ENCODE results near the gene CCDC174.

Gene CCDC174

DNA sequence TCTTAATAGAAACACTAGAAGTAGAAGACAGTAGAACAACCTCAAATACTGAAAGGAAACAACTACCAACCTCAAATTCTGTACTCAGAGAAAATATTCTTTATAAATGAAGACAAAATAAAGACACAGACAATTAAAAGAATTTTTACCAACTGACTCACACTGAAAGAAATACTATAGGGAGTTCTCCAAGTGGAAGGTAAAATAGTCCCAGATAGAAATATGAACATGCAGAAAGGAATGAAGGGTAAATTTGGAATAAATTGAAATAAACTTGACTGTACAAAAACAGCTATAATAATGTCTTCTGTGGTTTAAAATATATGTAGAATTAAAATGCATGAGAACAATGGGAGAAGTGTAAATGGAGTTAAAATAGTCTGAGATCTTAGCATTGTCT is 36.7 kb upstream of the CCDC174 start (continued):
- TF ChIP-seq ZXDB (tag by site-specific recombination; IDR thresholded peaks at IDR 0.05) (no peak), GLI2 (tag by site-specific recombination; IDR thresholded peaks at IDR 0.05; ENCODE audit: borderline replicate concordance, low read depth) (no peak)
- TF ChIP-seq, protein P1, sequence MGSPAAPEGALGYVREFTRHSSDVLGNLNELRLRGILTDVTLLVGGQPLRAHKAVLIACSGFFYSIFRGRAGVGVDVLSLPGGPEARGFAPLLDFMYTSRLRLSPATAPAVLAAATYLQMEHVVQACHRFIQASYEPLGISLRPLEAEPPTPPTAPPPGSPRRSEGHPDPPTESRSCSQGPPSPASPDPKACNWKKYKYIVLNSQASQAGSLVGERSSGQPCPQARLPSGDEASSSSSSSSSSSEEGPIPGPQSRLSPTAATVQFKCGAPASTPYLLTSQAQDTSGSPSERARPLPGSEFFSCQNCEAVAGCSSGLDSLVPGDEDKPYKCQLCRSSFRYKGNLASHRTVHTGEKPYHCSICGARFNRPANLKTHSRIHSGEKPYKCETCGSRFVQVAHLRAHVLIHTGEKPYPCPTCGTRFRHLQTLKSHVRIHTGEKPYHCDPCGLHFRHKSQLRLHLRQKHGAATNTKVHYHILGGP (tag by site-specific recombination; IDR thresholded peaks at IDR 0.05), result no peak

DNA sequence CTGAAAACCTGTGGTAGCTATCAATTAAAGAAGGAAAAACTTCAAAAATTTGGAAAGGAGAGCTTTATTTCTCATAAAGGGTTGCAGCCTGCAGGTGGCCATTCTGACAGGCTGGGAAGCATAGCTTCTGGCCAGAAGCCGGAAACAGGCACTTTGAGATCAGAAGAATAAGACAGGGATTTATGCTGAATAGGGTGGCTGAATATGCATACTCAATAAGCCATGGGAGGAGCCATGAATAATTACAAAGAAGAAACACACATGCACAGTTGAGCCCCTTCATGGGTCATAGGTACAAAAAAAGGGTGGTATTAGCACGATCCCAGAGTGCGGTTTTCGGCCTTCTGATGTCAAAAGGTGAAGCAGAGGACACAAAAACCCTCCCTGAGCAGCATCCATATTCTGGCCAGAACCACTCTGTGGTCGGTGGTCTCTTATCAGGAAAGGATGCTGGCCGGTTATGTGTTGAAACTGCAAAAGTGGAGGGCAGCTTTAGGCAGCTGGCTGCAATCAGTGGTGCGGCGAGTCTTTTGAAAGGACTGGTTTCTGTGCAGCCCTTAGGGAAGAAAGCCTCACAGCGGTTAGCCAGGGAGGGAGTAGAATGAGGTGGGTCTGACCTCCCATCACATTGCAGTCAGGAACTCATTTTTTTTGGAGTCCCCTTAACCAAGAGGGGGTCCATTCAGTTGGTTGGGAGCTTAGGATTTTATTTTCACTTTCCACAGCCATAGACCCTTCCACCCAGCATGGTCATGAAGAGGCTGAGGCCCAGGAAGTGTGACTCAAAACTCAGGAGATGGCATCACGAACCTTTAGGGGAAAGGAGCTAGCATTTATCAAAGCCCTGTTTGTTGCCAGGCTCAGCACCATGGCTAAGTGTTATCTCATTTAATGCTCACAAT is 34.7 kb upstream of the CCDC174 start:
- Histone ChIP-seq H3K27ac (ENCODE audit: extremely low read depth, low read depth, low read length) (no peak overlapping the region), H3K4me3 (ENCODE audit: low read depth, low read length) (no peak overlapping the region), H3K4me1 (ENCODE audit: control insufficient read depth, insufficient read depth, low read length) (no peaks in the 10 kb centered on the region), H3K9me3 (ENCODE audit: control insufficient read depth, insufficient read depth, low read depth, low read length) (no peaks in the 10 kb centered on the region), H3K36me3 (ENCODE audit: control insufficient read depth in 2 of 2, insufficient read depth in 1 of 2, low read length in 2 of 2) (no peaks in the 10 kb centered on the region)
- TF ChIP-seq SETDB1 (IDR thresholded peaks at IDR 0.05; ENCODE audit: insufficient read length, low read length) (no peak), ZNF629 (tag by site-specific recombination; IDR thresholded peaks at IDR 0.05) (no peak)
- TF ChIP-seq, protein P2, sequence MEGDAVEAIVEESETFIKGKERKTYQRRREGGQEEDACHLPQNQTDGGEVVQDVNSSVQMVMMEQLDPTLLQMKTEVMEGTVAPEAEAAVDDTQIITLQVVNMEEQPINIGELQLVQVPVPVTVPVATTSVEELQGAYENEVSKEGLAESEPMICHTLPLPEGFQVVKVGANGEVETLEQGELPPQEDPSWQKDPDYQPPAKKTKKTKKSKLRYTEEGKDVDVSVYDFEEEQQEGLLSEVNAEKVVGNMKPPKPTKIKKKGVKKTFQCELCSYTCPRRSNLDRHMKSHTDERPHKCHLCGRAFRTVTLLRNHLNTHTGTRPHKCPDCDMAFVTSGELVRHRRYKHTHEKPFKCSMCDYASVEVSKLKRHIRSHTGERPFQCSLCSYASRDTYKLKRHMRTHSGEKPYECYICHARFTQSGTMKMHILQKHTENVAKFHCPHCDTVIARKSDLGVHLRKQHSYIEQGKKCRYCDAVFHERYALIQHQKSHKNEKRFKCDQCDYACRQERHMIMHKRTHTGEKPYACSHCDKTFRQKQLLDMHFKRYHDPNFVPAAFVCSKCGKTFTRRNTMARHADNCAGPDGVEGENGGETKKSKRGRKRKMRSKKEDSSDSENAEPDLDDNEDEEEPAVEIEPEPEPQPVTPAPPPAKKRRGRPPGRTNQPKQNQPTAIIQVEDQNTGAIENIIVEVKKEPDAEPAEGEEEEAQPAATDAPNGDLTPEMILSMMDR (tag by site-specific recombination; IDR thresholded peaks at IDR 0.05), result no peak
- CTCF ChIA-PET, result interaction anchor here (0.9 to 1.2 kb wide), 2 partner anchors 172 to 732 kb away, joined by 3 read pairs; no protein-coding TSS in a partner anchor
- POLR2A ChIA-PET, result interaction anchor here (1.1 kb wide), 1 partner anchor 35 kb away, joined by 4 read pairs; the partner anchor contains the start of gene CCDC174

DNA sequence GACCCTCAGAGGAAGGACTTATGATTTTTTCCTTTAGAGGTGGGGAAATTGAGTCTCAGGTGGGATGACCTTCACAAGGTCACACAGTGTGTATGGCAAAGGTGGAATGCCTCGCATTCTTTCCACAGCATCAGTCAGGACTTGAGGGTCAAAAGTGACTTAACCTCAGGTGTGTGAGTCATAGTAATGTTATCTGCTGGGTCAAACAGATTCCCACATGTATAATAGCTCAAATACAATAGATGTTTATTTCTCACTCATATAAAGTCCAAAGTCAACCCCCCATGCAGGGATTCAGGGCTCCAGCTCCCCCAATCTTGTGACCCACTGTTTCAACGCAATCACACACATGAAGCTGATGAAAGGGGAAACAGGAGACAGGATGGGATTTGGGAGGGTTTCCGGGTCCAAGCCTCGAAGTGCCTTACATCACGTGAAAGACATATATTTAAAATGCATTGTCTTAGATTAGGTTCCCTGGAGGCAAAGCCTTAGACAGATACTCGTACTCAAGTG is 34.0 kb upstream of the CCDC174 start:
- ChIA-PET POLR2A (interaction anchor here (1.1 kb wide), 1 partner anchor 34 kb away, joined by 4 read pairs; the partner anchor contains the start of gene CCDC174), CTCF (interaction anchor here (0.9 kb wide), 1 partner anchor 732 kb away, joined by 3 read pairs; no protein-coding TSS in a partner anchor)
- no peak overlapping the region for H3K27ac ChIP-seq (ENCODE audit: extremely low read depth, low read depth, low read length)
- no peak overlapping the region for H3K4me3 ChIP-seq (ENCODE audit: low read depth, low read length)
- TF ChIP-seq ZNF670 (tag by site-specific recombination; IDR thresholded peaks at IDR 0.05; ENCODE audit: low read depth), result no peak
- TF ChIP-seq ZNF157 (tag by site-specific recombination; IDR thresholded peaks at IDR 0.05), result no peak
- no peak for TF ChIP-seq ZNF521 (tag by site-specific recombination; IDR thresholded peaks at IDR 0.05)
- TF ChIP-seq PRDM1 (tag by site-specific recombination; IDR thresholded peaks at IDR 0.05), result no peak
- no peak for TF ChIP-seq ZNF785 (tag by site-specific recombination; IDR thresholded peaks at IDR 0.05)
- TF ChIP-seq ZNF48 (tag by site-specific recombination; IDR thresholded peaks at IDR 0.05), result no peak
- no peak for TF ChIP-seq ZNF16 (tag by site-specific recombination; IDR thresholded peaks at IDR 0.05; ENCODE audit: low read depth)
- no peak for TF ChIP-seq ZNF658 (tag by site-specific recombination; IDR thresholded peaks at IDR 0.05)
- TF ChIP-seq YY1 (tag by site-specific recombination; IDR thresholded peaks at IDR 0.05), result no peak
- H3K4me1 ChIP-seq (ENCODE audit: control insufficient read depth, insufficient read depth, low read length), result no peaks in the 10 kb centered on the region
- no peaks in the 10 kb centered on the region for H3K36me3 ChIP-seq (ENCODE audit: control insufficient read depth in 2 of 2, insufficient read depth in 1 of 2, low read length in 2 of 2)
- no peaks in the 10 kb centered on the region for H3K9me3 ChIP-seq (ENCODE audit: control insufficient read depth, insufficient read depth, low read depth, low read length)

DNA sequence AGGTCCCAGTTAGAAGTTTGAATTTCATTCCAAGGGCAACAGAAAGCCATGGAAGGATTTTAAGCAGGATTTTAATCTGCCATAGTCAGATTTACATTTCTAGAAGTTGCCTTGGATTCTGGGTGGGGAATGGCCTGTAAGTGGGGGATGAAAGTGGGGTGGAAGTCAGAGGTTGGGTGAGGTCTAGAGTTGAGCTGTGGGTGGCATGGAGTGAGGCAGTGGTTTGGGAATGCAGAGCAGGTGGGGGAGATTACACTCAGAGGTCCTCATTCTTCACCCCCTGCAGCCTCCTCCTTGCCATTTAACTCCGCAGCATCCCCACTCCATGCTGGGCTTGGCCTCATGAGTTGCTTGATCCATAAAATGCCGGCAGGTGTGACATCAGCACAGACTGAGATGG is 32.0 kb upstream of the CCDC174 start:
- Histone ChIP-seq H3K4me3 (ENCODE audit: low read depth, low read length) (no peak overlapping the region), H3K4me1 (ENCODE audit: control insufficient read depth, insufficient read depth, low read length) (no peaks in the 10 kb centered on the region), H3K36me3 (ENCODE audit: control insufficient read depth in 2 of 2, insufficient read depth in 1 of 2, low read length in 2 of 2) (no peaks in the 10 kb centered on the region), H3K9me3 (ENCODE audit: control insufficient read depth, insufficient read depth, low read depth, low read length) (no peaks in the 10 kb centered on the region), H3K27ac (ENCODE audit: extremely low read depth, low read depth, low read length) (no peak overlapping the region)
- ChIA-PET CTCF (no interaction called here), POLR2A (no interaction called here)
- TF ChIP-seq ZIC2 (tag by site-specific recombination; IDR thresholded peaks at IDR 0.05) (peak; percentile 89), ZNF792 (tag by site-specific recombination; IDR thresholded peaks at IDR 0.05) (no peak), ZNF747 (tag by site-specific recombination; IDR thresholded peaks at IDR 0.05) (no peak), ZNF549 (tag by site-specific recombination; IDR thresholded peaks at IDR 0.05) (no peak), ZNF223 (tag by site-specific recombination; IDR thresholded peaks at IDR 0.05) (no peak), GLIS1 (tag by site-specific recombination; IDR thresholded peaks at IDR 0.05) (peak; percentile 93)

Measured in HEK293 (cell line).